NCI-H146 treated with DMSO at 0.1 percent for 48 hours (cell line): Measurements from ENCODE around the gene ABHD12.
"Not testable (repeated sequence)": the region's sequence is repeated elsewhere in the genome, so short reads cannot be mapped to it uniquely, and the experiment has no call there.

Experiments
- DNase-seq: peaks from one replicate; lab custom pipeline; 2025; ENCODE audit not compliant: unreplicated experiment; lab: John Stamatoyannopoulos, UW

The ABHD12 gene

GRCh38 chr20:25278636-25279361, 111.8 kb downstream of the ABHD12 start:
- DNase-seq = no peak

DNA sequence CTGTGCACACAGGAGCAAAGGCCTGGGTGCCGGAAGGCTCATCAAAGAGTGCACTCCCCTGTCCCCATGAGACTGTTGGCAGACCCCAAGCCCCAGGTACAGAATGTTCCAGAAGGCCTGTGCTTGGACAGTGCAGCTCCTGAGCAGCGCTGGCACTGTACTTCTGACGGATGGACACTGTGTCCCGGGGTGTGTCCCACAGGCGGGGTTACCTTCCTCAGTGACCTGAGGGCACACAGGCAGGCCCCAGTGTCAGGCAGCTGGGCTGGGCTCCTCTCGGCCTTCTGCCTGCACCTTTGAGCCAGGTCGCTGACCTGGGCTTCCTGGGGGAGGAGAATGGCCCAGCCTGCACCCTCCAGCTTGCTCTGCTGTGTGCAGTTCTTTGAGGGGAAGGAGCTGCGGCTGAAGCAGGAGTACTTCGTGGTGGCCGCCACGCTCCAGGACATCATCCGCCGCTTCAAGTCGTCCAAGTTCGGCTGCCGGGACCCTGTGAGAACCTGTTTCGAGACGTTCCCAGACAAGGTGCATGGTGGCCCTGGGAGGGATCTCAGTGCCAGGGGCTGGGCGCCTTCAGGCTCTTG, 112.6 kb downstream of the ABHD12 start:
- DNase-seq = no peak

DNA sequence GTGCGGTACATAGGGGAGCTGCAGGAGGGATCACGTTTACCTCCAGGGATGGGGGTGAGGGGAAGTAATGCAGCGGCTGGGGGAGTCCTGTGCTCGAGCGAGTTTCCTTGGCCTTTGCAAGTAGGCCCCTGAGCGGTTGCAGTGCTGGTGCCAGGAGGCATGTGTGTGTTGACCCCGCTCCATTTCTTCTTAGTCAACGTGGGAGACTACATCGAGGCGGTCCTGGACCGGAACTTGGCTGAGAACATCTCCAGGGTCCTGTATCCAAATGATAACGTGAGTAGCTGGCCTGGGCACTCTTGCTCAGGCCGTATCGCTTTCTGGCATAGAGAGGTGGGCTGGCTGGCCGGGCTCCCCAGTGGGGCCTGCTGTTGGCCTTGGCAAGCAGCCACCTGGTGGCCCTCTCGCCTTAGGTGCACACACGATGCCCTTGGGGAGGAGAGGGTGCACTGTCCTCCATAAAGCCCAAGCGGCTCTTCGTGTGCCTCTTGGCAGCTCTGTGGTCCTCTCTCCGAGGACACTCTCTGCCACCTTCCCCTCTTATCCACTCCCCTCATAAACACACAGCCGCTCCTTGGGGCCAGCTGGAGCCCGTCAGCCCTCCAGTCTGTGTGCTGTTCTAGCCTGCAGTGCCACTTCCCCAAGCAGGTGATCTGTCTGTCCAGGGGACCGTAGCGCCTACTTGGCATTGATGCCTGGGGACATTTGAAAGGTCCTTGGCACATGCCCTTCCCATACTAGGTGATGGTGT, 113.4 kb downstream of the ABHD12 start:
- DNase-seq = no peak

DNA sequence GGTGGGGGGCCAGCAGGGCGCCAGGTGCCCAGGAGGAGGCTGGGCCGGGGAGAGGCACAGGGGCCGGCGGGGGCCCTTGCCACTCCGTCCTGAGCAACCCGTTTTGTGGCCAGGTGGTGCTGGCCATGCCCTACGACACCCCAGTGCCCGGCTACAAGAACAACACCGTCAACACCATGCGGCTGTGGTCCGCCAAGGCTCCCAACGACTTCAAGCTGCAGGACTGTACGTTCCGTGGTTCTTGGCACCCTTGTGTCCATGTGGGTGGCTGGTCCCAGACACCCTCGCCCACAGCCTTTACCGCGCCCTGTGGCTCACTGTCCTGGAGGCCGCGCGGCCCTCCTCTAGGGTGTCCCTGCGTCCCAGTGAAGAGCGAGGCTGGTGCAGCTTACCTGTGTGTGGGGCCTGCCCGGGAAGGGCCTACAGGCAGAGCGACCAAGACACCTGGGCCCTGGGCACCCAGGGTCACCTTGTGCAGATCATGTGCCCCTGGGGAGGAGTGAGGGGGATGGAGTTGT, 114.0 kb downstream of the ABHD12 start:
- no peak for DNase-seq

- no peak for DNase-seq
These were observed 114.7 kb downstream of the ABHD12 start for GRCh38 chr20:25275813-25276532.

DNA sequence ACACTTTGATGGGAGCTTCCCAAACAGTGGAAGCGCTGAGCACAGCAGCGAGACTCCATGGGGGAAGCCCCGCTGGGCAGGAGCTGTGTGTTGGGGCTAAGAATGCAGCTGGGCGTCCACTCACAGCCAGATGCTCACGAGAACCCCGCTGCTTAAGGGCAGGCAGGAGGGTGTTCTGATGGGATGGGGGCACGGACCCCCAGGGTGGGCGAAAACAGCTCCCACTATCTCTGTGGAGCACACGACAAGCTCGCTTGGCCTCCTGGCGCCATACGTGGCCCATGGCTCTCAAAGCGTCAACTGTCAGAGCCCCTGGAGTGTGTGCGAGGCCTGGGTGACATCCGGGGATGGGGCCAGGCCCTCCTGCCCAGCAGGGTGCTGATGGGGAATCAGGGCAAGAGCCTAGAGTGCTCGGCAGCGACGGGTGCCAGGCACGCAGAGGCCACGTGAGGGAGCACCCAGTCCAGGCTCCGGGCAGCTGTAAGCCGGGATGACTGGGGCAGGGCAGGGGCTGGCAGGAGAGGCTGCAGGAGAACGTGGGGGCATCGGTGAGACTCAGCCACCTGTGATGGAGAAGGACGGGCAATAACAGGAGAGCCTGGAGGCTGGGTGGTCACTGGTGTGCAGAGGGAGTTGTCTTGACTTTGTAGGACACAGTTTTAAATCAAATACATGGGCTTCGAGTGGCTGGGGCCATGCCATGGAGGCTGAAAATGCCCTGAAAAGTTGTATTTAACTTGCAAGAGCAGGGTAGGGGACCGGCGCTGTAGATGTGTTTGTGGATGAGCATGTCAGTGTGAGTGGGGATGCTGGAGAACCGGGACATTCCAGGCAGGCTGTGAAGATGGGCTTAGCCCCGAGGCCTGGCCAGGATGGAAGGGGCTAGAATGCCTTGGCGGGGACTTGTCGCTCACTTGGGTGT, 115.5 kb downstream of the ABHD12 start:
- DNase-seq = no peak

GRCh38 chr20:25274481-25274880, 116.2 kb downstream of the ABHD12 start:
- DNase-seq = no peak

DNA sequence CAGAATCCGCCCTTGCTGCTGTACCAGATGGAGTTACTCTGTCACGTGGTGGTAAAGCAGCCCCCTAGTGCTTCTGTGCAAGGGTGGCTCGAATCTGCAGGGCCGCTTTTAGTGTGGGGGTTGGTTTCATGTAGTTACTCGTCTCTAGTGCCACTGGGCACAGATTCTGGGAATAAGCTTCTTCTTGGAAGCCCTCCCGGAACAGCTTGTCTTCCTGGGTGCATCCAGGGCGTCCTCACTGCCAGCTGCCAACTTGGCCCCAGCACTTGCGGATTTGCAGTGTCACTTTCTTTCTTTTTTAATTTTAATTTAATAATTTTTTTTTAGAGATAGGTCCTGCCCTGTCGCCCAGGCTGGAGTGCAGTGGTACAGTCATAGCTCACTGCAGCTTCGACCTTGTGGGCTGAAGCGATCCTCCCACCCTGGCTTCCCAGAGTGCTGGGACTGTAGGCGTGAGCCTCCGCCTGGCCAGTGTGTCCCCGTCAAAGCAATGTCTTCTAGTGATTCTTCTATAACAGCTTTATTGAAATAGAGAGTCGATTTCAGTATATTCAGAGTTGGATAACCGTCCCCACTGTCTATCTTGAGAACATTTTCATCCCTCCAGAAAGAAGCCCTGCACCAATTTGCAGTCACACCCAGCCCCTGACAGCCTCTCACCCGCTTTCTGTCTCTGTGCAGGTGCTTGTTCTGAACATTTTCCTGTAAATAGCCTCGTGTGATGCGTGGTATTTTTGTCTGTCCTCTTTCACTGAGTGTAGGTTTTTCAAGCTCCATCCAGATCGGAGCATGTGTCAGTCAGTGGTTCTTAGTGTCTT, 116.9 kb downstream of the ABHD12 start:
- no peak for DNase-seq

DNA sequence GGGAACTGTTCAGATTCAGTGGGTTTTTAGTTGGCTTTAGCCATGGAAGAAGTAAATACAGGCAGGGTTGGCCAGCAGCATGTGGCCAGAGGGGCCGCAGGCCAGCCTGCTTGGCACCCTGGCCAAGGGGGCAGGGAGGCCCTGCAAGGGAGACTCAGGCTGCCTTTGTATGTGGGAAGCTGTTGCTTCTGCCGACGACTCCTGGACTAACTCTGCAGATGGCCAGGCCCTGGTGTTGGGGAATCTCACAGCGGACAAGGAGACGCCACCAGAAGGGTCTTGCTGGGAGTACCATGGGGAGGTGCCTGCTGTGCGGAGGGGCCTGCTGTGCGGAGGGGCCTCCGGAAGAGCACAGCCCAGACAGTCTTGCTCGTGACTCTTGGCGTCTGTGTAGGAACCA, 117.6 kb downstream of the ABHD12 start:
- no peak for DNase-seq

- no peak for DNase-seq
These were observed 118.2 kb downstream of the ABHD12 start for GRCh38 chr20:25272223-25273000.

- DNase-seq = no peak
These were observed 119.0 kb downstream of the ABHD12 start for GRCh38 chr20:25271486-25272222.

GRCh38 chr20:25270829-25271251, 119.8 kb downstream of the ABHD12 start:
- DNase-seq = peak; percentile 93

GRCh38 chr20:25269833-25270170, 120.8 kb downstream of the ABHD12 start:
- no peak for DNase-seq

GRCh38 chr20:25269057-25269832, 121.4 kb downstream of the ABHD12 start:
- no peak for DNase-seq

GRCh38 chr20:25260770-25261437, 129.7 kb downstream of the ABHD12 start:
- DNase-seq = not testable (repeated sequence)

DNA sequence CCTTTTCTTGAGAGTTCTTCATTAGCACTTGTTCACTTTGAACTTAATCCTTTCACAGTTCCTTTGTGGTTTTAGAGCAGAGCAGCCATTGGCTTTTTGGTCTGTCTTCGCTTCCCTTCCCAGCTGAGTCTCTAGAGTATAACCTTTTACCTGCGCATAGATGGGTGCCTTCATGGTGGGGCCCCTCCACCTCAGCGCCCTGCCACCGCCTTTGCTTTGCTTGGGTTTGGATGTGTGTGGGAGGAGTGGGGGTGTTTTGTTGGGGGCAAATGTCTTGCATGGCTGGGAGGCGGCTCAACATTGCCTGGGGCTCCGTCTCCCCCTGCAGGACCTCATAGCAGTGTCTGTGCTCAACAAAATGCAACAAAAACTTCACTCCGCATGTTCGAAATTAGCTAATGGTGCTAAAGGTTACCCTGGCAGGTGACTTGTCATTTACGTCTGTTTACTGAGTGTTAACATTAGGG, 130.8 kb downstream of the ABHD12 start:
- DNase-seq = no peak

GRCh38 chr20:25259358-25259757, 131.3 kb downstream of the ABHD12 start:
- DNase-seq = no peak
